Measurements from ENCODE around the gene ZNF18. TPM values are rescaled to one million over a fixed set of nuclear protein-coding genes. Genes with fewer than 3 reads are reported as not detected.
"Not testable (repeated sequence)": the region's sequence is repeated elsewhere in the genome, so short reads cannot be mapped to it uniquely, and the experiment has no call there.

Gene ZNF18
- total and polyA plus RNA-seq, 2 experiments from 2014 or later: 5.9 to 9.8 TPM

GRCh38 chr17:11949571-11949970 is 47.7 kb downstream of the ZNF18 start:
- H3K27me3 ChIP-seq (ENCODE audit: insufficient read depth); H3K36me3 ChIP-seq (ENCODE audit: insufficient read depth); H3K79me2 ChIP-seq (replicated peaks; ENCODE audit: insufficient read depth); H4K20me1 ChIP-seq (replicated peaks; ENCODE audit: insufficient read depth); H3K27me3 Mint-ChIP-seq (ENCODE audit: insufficient read depth, low read depth, poor library complexity); H3K9me2 ChIP-seq (ENCODE audit: insufficient read depth); ATAC-seq; H3K4me1 ChIP-seq (ENCODE audit: insufficient read depth); H3K4me3 Mint-ChIP-seq; H3K4me3 ChIP-seq; H3K27ac ChIP-seq (ENCODE audit: low read depth); H3F3A ChIP-seq (replicated peaks; ENCODE audit: low read depth); DNase-seq (ENCODE audit: low spot score); H3K4me2 ChIP-seq; H3K4me1 Mint-ChIP-seq; H3K27ac Mint-ChIP-seq: not testable (repeated sequence)
- Mint-ChIP-seq H3K36me3 (ENCODE audit: low read depth) (peaks cover 24% of the 10 kb centered on the region), H3K9me3 (peaks cover 83% of the 10 kb centered on the region)
- H2AFZ ChIP-seq: peak overlapping the region; percentile 3; the same call in 1 of the 2 replicates

- H3K27ac ChIP-seq (ENCODE audit: low read depth): no peak overlapping the region
- peaks cover 85% of the 10 kb centered on the region for H3K9me3 Mint-ChIP-seq
- DNase-seq (ENCODE audit: low spot score) (no peak), ATAC-seq (no peak)
- no peaks in the 10 kb centered on the region for H3K36me3 ChIP-seq (ENCODE audit: insufficient read depth)
- no peaks in the 10 kb centered on the region for H3F3A ChIP-seq (replicated peaks; ENCODE audit: low read depth)
- no peaks in the 10 kb centered on the region for H3K27me3 ChIP-seq (ENCODE audit: insufficient read depth)
- H3K4me1 Mint-ChIP-seq: no peaks in the 10 kb centered on the region
- no peak for TF ChIP-seq JUNB (IDR thresholded peaks at IDR 0.05; ENCODE audit: unreplicated experiment)
- TF ChIP-seq CTCF (conservative IDR thresholded peaks at IDR 0.05; ENCODE audit: low read depth in 2 of 2): no peak
- TF ChIP-seq NANOG (IDR thresholded peaks at IDR 0.05; ENCODE audit: borderline replicate concordance): no peak
- no peak for TF ChIP-seq EZH2phosphoT487 (IDR thresholded peaks at IDR 0.05; ENCODE audit: unreplicated experiment)
- no peak for TF ChIP-seq EZH2 (IDR thresholded peaks at IDR 0.05; ENCODE audit: low read depth, unreplicated experiment)
- H3K27me3 Mint-ChIP-seq (ENCODE audit: insufficient read depth, low read depth, poor library complexity): no peaks in the 10 kb centered on the region
- H2AFZ ChIP-seq: peak overlapping the region; percentile 3; the same call in 1 of the 2 replicates
- H3K4me3 Mint-ChIP-seq: no peak overlapping the region
- H3K36me3 Mint-ChIP-seq (ENCODE audit: low read depth): peaks cover 23% of the 10 kb centered on the region
- H3K27ac Mint-ChIP-seq: no peak overlapping the region
- no peak overlapping the region for H3K4me3 ChIP-seq
- H3K4me1 ChIP-seq (ENCODE audit: insufficient read depth): no peaks in the 10 kb centered on the region; the same call in 1 of the 2 replicates
- no peaks in the 10 kb centered on the region for H3K79me2 ChIP-seq (replicated peaks; ENCODE audit: insufficient read depth)
- H4K20me1 ChIP-seq (replicated peaks; ENCODE audit: insufficient read depth): no peaks in the 10 kb centered on the region
- no peaks in the 10 kb centered on the region for H3K9me2 ChIP-seq (ENCODE audit: insufficient read depth)
- H3K4me2 ChIP-seq: no peak overlapping the region
These were observed 48.5 kb downstream of the ZNF18 start for GRCh38 chr17:11948789-11949188.

- no peaks in the 10 kb centered on the region for H3K4me1 Mint-ChIP-seq
- Histone ChIP-seq H3K4me1 (ENCODE audit: insufficient read depth) (no peaks in the 10 kb centered on the region; the same call in 1 of the 2 replicates), H3K4me2 (no peak overlapping the region), H3K36me3 (ENCODE audit: insufficient read depth) (no peaks in the 10 kb centered on the region), H3K27me3 (ENCODE audit: insufficient read depth) (no peaks in the 10 kb centered on the region), H3K79me2 (replicated peaks; ENCODE audit: insufficient read depth) (no peaks in the 10 kb centered on the region), H2AFZ (no peak overlapping the region), H3K9me2 (ENCODE audit: insufficient read depth) (no peaks in the 10 kb centered on the region), H3K27ac (ENCODE audit: low read depth) (no peak overlapping the region), H4K20me1 (replicated peaks; ENCODE audit: insufficient read depth) (no peaks in the 10 kb centered on the region), H3F3A (replicated peaks; ENCODE audit: low read depth) (no peaks in the 10 kb centered on the region), H3K4me3 (no peak overlapping the region)
- H3K27me3 Mint-ChIP-seq (ENCODE audit: insufficient read depth, low read depth, poor library complexity): no peaks in the 10 kb centered on the region
- TF ChIP-seq NANOG (IDR thresholded peaks at IDR 0.05; ENCODE audit: borderline replicate concordance): no peak
- TF ChIP-seq EZH2 (IDR thresholded peaks at IDR 0.05; ENCODE audit: low read depth, unreplicated experiment): no peak
- no peak overlapping the region; the same call in 2 of the 3 replicates for H3K4me3 Mint-ChIP-seq
- peaks cover 11% of the 10 kb centered on the region for H3K36me3 Mint-ChIP-seq (ENCODE audit: low read depth)
- peaks cover 84% of the 10 kb centered on the region for H3K9me3 Mint-ChIP-seq
- ATAC-seq: no peak
- DNase-seq (ENCODE audit: low spot score): no peak
- no peak overlapping the region; the same call in 1 of the 2 replicates for H3K27ac Mint-ChIP-seq
These were observed 52.7 kb downstream of the ZNF18 start for GRCh38 chr17:11944587-11944986.

All from GM23338 (cell line).